Activated CD4-positive, alpha-beta T cell treated with anti-CD3 and anti-CD28 coated beads, Interleukin-2, amount 50 U/mL, for 4 hours (primary cell): ENCODE measurements around the gene CEP57.

Source experiments
- DNase-seq, 2 experiments: peaks; one replicate each; pipeline ENCODE4 v3.0.0-alpha.2; 2020

CEP57 gene

GRCh38 chr11:95790123-95790932 is at the start of gene CEP57:
Gene CEP57 (plus strand): TSS chr11:95790498. CDS start chr11:95790699, 201 bp downstream.
- peak; percentile 96 for DNase-seq

GRCh38 chr11:95750101-95750500 is 40.2 kb upstream of the CEP57 start:
- DNase-seq = no peak

- DNase-seq = no peak
Observed at GRCh38 chr11:95751515-95751914, 38.8 kb upstream of the CEP57 start.

- no peak for DNase-seq
Observed at GRCh38 chr11:95760941-95761340, 29.4 kb upstream of the CEP57 start.

- DNase-seq = no peak
Observed at GRCh38 chr11:95762534-95762933, 27.8 kb upstream of the CEP57 start.

- DNase-seq = no peak
Observed at GRCh38 chr11:95764267-95764898, 25.9 kb upstream of the CEP57 start.

GRCh38 chr11:95766701-95767100 is 23.6 kb upstream of the CEP57 start:
- DNase-seq = no peak

- no peak for DNase-seq
Observed at GRCh38 chr11:95767498-95767897, 22.8 kb upstream of the CEP57 start.

GRCh38 chr11:95768521-95768920 is 21.8 kb upstream of the CEP57 start:
- DNase-seq = no peak

GRCh38 chr11:95776859-95777258 is 13.4 kb upstream of the CEP57 start:
- DNase-seq = no peak

GRCh38 chr11:95778699-95779098 is 11.6 kb upstream of the CEP57 start:
- DNase-seq = no peak

GRCh38 chr11:95780544-95780943 is 9.8 kb upstream of the CEP57 start:
- DNase-seq = no peak

- peak; percentile 12 to 13 for DNase-seq
Observed at GRCh38 chr11:95788921-95789505, 1.3 kb upstream of the CEP57 start.

- peak; percentile 92 to 95 for DNase-seq
Observed at GRCh38 chr11:95789506-95790122, 684 bp upstream of the CEP57 start, which contains the start of gene FAM76B. Gene FAM76B (minus strand): TSS chr11:95789782. CDS start chr11:95789478, 304 bp downstream.

GRCh38 chr11:95790933-95791708 is 823 bp downstream of the CEP57 start:
- peak; percentile 21 to 24 for DNase-seq

- no peak for DNase-seq
Observed at GRCh38 chr11:95791709-95792033, 1.4 kb downstream of the CEP57 start.

GRCh38 chr11:95792200-95792599 is 1.9 kb downstream of the CEP57 start:
- no peak for DNase-seq

GRCh38 chr11:95792700-95793099 is 2.4 kb downstream of the CEP57 start:
- DNase-seq = no peak

GRCh38 chr11:95793116-95793515 is 2.8 kb downstream of the CEP57 start:
- DNase-seq = no peak

GRCh38 chr11:95794086-95794485 is 3.8 kb downstream of the CEP57 start:
- no peak for DNase-seq

- DNase-seq = no peak
Observed at GRCh38 chr11:95795627-95796295, 5.5 kb downstream of the CEP57 start.

- DNase-seq = no peak
Observed at GRCh38 chr11:95796501-95796900, 6.2 kb downstream of the CEP57 start.
